Activated CD4-positive, alpha-beta T cell treated with anti-CD3 and anti-CD28 coated beads for 36 hours (primary cell): ENCODE measurements around the gene DXO. TPM values are rescaled to one million over a fixed set of nuclear protein-coding genes. Genes with fewer than 3 reads are reported as not detected.
"Not testable (repeated sequence)": the region's sequence is repeated elsewhere in the genome, so short reads cannot be mapped to it uniquely, and the experiment has no call there.

ENCODE experiments used
- ATAC-seq: fragments of 200-7000 bp; cut with Tn5 transposase; one replicate; pipeline ENCODE4 v1.10.0; 2021; ENCODE audit warnings: mild to moderate bottlenecking, moderate library complexity
- CTCF ChIA-PET: fragments of 350-600 bp; sonication (Branson Sonifier 250); formaldehyde crosslinking; loops from one replicate; lab custom pipeline; 2021; ENCODE audit warnings: antibody characterized with exemption; lab: Charles Lee
- POLR2A ChIA-PET: fragments of 350-600 bp; sonication (Branson Sonifier 250); formaldehyde crosslinking; loops from one replicate; lab custom pipeline; 2021; ENCODE audit warnings: antibody characterized with exemption, inconsistent platforms; lab: Charles Lee
- DNase-seq: peaks from one replicate; pipeline ENCODE4 v3.0.0-alpha.2; 2020
- H3K27ac Mint-ChIP-seq: one replicate; pipeline ENCODE4 v1.8.0; 2021; ENCODE audit warnings: mixed read lengths
- H3K27me3 Mint-ChIP-seq: one replicate; pipeline ENCODE4 v1.8.0; 2021; ENCODE audit warnings: mixed read lengths
- H3K36me3 Mint-ChIP-seq: one replicate; pipeline ENCODE4 v1.8.0; 2021; ENCODE audit warnings: low read depth, mixed read lengths
- H3K4me1 Mint-ChIP-seq: one replicate; pipeline ENCODE4 v1.8.0; 2021; ENCODE audit warnings: mixed read lengths
- H3K4me3 Mint-ChIP-seq: one replicate; pipeline ENCODE4 v1.8.0; 2021; ENCODE audit warnings: mild to moderate bottlenecking, moderate library complexity, mixed read lengths
- H3K9me3 Mint-ChIP-seq: one replicate; pipeline ENCODE4 v1.8.0; 2021; ENCODE audit warnings: low read depth, mixed read lengths
- intact Hi-C, 2 experiments: fragments of 100-400 bp; cut with DNase I in 1 of 2; cut with micrococcal nuclease in 1 of 2; formaldehyde crosslinking; loops; one replicate each; pipeline versions ENCODE4 v1.14.2 to v1.15.1; 2022 to 2024; cut with DNase I, micrococcal nuclease
- total RNA-seq, 2 experiments: library from RNA; stranded (reverse); gene quantifications; one replicate each; pipeline ENCODE4 v1.2.3, GENCODE V29; 2021

DXO gene
- 10 to 100 TPM; 12.6 to 13.9 TPM for total RNA-seq

- POLR2A ChIA-PET: interaction anchor here (0.9 to 1.8 kb wide), 4 partner anchors 14 to 430 kb away, joined by 3 to 16 read pairs (median 6); partner anchors contain the start of genes DDX39B, GPANK1, NELFE and SKIC2
- Mint-ChIP-seq H3K9me3 (no peaks in the 10 kb centered on the region), H3K4me1 (peaks cover 43% of the 10 kb centered on the region), H3K27me3 (no peaks in the 10 kb centered on the region), H3K36me3 (peaks cover 38% of the 10 kb centered on the region), H3K27ac (peak within 1 kb of the TSS; percentile 99), H3K4me3 (peak within 1 kb of the TSS; percentile 96)
- ATAC-seq: peak; percentile 96
- DNase-seq: peak; percentile 99
- CTCF ChIA-PET: interaction anchor here (0.6 to 1.1 kb wide), 5 partner anchors 11 to 223 kb away, joined by 3 to 6 read pairs (median 4); partner anchors contain the start of genes NELFE and SKIC2
- intact Hi-C loops: loop anchor here (1.0 to 10.0 kb wide), 12 partner anchors 13 to 1303 kb away; partner anchors contain the start of genes SKIC2 (in 2 of the 2), ABHD16A (in 1 of the 2), B3GALT4 (in 1 of the 2) and EHMT2 (in 1 of the 2)
Measured at GRCh38 chr6:31971993-31972708, at the start of gene DXO. TSS of gene DXO (minus strand) at chr6:31972138. CDS start at chr6:31971675, 463 bp downstream.

GRCh38 chr6:32014547-32014946 is 42.6 kb upstream of the DXO start, which contains the start of gene C4B:
TSS of gene C4B (plus strand) at chr6:32014795. CDS start at chr6:32014846, 51 bp downstream.
- H3K36me3 Mint-ChIP-seq, H3K4me3 Mint-ChIP-seq, intact Hi-C loops, H3K27me3 Mint-ChIP-seq, H3K4me1 Mint-ChIP-seq, DNase-seq, CTCF ChIA-PET, POLR2A ChIA-PET, ATAC-seq, H3K9me3 Mint-ChIP-seq, H3K27ac Mint-ChIP-seq: not testable (repeated sequence)

GRCh38 chr6:32013738-32014137 is 41.8 kb upstream of the DXO start:
- H3K36me3 Mint-ChIP-seq, POLR2A ChIA-PET, H3K9me3 Mint-ChIP-seq: not testable (repeated sequence)

GRCh38 chr6:32012941-32013617 is 41.1 kb upstream of the DXO start:
- ATAC-seq, H3K9me3 Mint-ChIP-seq, CTCF ChIA-PET, H3K36me3 Mint-ChIP-seq, H3K27ac Mint-ChIP-seq, H3K27me3 Mint-ChIP-seq, H3K4me3 Mint-ChIP-seq, H3K4me1 Mint-ChIP-seq, intact Hi-C loops, DNase-seq, POLR2A ChIA-PET: not testable (repeated sequence)

More at GRCh38 chr6:32013738-32014137, 41.8 kb upstream of the DXO start:
- H3K27ac Mint-ChIP-seq, DNase-seq, intact Hi-C loops, H3K4me3 Mint-ChIP-seq, ATAC-seq, CTCF ChIA-PET, H3K27me3 Mint-ChIP-seq, H3K4me1 Mint-ChIP-seq: not testable (repeated sequence)

- DNase-seq, CTCF ChIA-PET, H3K36me3 Mint-ChIP-seq, H3K27ac Mint-ChIP-seq, ATAC-seq, H3K9me3 Mint-ChIP-seq, H3K4me1 Mint-ChIP-seq, H3K4me3 Mint-ChIP-seq, H3K27me3 Mint-ChIP-seq, intact Hi-C loops, POLR2A ChIA-PET: not testable (repeated sequence)
Measured at GRCh38 chr6:32010856-32011530, 39.1 kb upstream of the DXO start.

GRCh38 chr6:32009537-32009936 is 37.6 kb upstream of the DXO start:
- H3K4me3 Mint-ChIP-seq, DNase-seq, H3K27me3 Mint-ChIP-seq, ATAC-seq, POLR2A ChIA-PET, CTCF ChIA-PET, intact Hi-C loops, H3K27ac Mint-ChIP-seq, H3K36me3 Mint-ChIP-seq, H3K4me1 Mint-ChIP-seq, H3K9me3 Mint-ChIP-seq: not testable (repeated sequence)

GRCh38 chr6:32008616-32009015 is 36.7 kb upstream of the DXO start:
- CTCF ChIA-PET, H3K36me3 Mint-ChIP-seq, H3K9me3 Mint-ChIP-seq, POLR2A ChIA-PET, H3K4me1 Mint-ChIP-seq, H3K27me3 Mint-ChIP-seq, ATAC-seq, H3K27ac Mint-ChIP-seq, H3K4me3 Mint-ChIP-seq, DNase-seq, intact Hi-C loops: not testable (repeated sequence)

- POLR2A ChIA-PET, H3K4me1 Mint-ChIP-seq, H3K4me3 Mint-ChIP-seq, CTCF ChIA-PET, H3K27ac Mint-ChIP-seq, DNase-seq, H3K9me3 Mint-ChIP-seq, H3K36me3 Mint-ChIP-seq, intact Hi-C loops, H3K27me3 Mint-ChIP-seq, ATAC-seq: not testable (repeated sequence)
Measured at GRCh38 chr6:32008037-32008436, 36.1 kb upstream of the DXO start.

- H3K9me3 Mint-ChIP-seq, H3K4me3 Mint-ChIP-seq, DNase-seq, ATAC-seq, CTCF ChIA-PET, H3K27ac Mint-ChIP-seq, H3K4me1 Mint-ChIP-seq, POLR2A ChIA-PET, H3K27me3 Mint-ChIP-seq, intact Hi-C loops, H3K36me3 Mint-ChIP-seq: not testable (repeated sequence)
Measured at GRCh38 chr6:32007086-32007485, 35.1 kb upstream of the DXO start.

GRCh38 chr6:32005991-32006529 is 34.1 kb upstream of the DXO start:
- H3K27ac Mint-ChIP-seq, H3K4me3 Mint-ChIP-seq, CTCF ChIA-PET, H3K36me3 Mint-ChIP-seq, ATAC-seq, H3K27me3 Mint-ChIP-seq, POLR2A ChIA-PET, intact Hi-C loops, H3K4me1 Mint-ChIP-seq, H3K9me3 Mint-ChIP-seq, DNase-seq: not testable (repeated sequence)

GRCh38 chr6:32005538-32005880 is 33.6 kb upstream of the DXO start:
- POLR2A ChIA-PET, H3K36me3 Mint-ChIP-seq, H3K27ac Mint-ChIP-seq, H3K4me3 Mint-ChIP-seq, H3K27me3 Mint-ChIP-seq, H3K9me3 Mint-ChIP-seq, H3K4me1 Mint-ChIP-seq, ATAC-seq, CTCF ChIA-PET, intact Hi-C loops: not testable (repeated sequence)
- DNase-seq: peak; percentile 5
